ENCODE measurements around the gene TRIM27. TPM values are rescaled to one million over a fixed set of nuclear protein-coding genes. Genes with fewer than 3 reads are reported as not detected.
"Not testable (repeated sequence)": the region's sequence is repeated elsewhere in the genome, so short reads cannot be mapped to it uniquely, and the experiment has no call there.

TRIM27 gene
- total RNA-seq, 2 donors from 2014 or later, result 49.1 to 74.0 TPM

GRCh38 chr6:28856620-28857005 is 67.2 kb downstream of the TRIM27 start:
- no peak overlapping the region for H3K4me3 Mint-ChIP-seq
- no peak overlapping the region for H3K27ac Mint-ChIP-seq
- peaks cover 6 to 7% of the 10 kb centered on the region in 2 donors for H3K4me1 Mint-ChIP-seq (ENCODE audit: low read depth in 2 of 2)
- peaks cover 6% of the 10 kb centered on the region for H3K36me3 Mint-ChIP-seq
- peaks cover 20 to 35% of the 10 kb centered on the region in 2 donors for H3K27me3 Mint-ChIP-seq
- DNase-seq (ENCODE audit: low spot score) (no peak), ATAC-seq (no peak)
- H3K9me3 Mint-ChIP-seq, result peaks cover 4% of the 10 kb centered on the region

GRCh38 chr6:28854405-28854804 is 69.4 kb downstream of the TRIM27 start:
- not testable (repeated sequence) for H3K4me3 Mint-ChIP-seq; H3K4me1 Mint-ChIP-seq (ENCODE audit: low read depth in 2 of 2); H3K9me3 Mint-ChIP-seq; ATAC-seq; H3K36me3 Mint-ChIP-seq; DNase-seq (ENCODE audit: low spot score); H3K27ac Mint-ChIP-seq
- peaks cover 32 to 41% of the 10 kb centered on the region in 2 donors for H3K27me3 Mint-ChIP-seq

Other genes with a start within 250 kb of the TRIM27 start
- under 1 TPM; 0.19 to 0.28 TPM for gene ZNF311, start 81.3 kb upstream of the TRIM27 start, total RNA-seq
- not detected for gene OR2W1, start 121.2 kb upstream of the TRIM27 start, total RNA-seq
- not detected for gene OR2B3, start 163.3 kb upstream of the TRIM27 start, total RNA-seq
- gene OR2J1, start 175.5 kb upstream of the TRIM27 start, total RNA-seq, result not detected
- gene OR2J3, start 184.1 kb upstream of the TRIM27 start, total RNA-seq, result not detected
- gene OR2J2, start 246.9 kb upstream of the TRIM27 start, total RNA-seq, result not detected